ENCODE results near the gene CEMIP2. TPM values are rescaled to one million over a fixed set of nuclear protein-coding genes. Genes with fewer than 3 reads are reported as not detected.

The CEMIP2 gene
- total and polyA plus RNA-seq, 2 of the 13 experiments (the other 11 are each of a cell fraction or from before 2014, with no cell fraction given): 94.3 to 128 TPM

DNA sequence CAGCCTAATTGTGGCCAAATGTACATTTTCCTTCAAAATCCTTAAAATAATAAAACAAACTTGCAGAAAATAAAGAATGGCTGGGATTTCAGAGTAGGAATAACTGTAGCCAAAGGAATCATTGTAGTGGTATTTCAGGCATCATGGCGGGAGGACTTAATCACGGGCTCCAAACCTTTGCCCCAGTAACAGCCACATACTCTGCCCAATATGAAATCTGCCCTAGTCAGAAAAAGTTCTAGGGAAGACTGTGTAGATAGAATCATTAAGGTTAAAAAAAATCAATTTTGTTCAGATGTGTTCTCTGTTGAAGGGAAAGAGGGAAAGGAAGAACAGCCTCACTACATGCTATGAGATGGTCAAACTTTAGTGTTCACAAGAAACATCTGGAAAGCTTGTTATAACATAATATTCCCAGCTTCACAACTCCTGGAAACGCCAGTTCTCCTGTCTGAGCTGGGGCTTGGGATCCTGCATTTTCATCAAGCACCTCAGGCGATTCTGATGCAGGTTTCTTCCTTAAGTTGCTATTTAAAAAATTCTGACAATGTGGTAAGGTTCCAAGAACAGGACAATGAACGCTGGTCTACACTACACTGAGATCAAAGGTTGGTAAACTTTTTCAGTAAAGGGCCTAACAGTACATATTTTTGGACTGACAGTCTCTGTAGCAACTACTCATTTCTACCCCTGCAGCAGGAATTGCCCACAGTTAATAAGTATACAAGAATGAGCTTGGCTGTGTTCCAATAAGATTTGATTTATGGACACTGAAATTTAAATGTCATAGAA lies 87.9 kb downstream of the CEMIP2 start (continued):
- no peak for TF ChIP-seq ZNF274 (CRISPR knock-in tag; IDR thresholded peaks at IDR 0.05)
- TF ChIP-seq, protein P1, sequence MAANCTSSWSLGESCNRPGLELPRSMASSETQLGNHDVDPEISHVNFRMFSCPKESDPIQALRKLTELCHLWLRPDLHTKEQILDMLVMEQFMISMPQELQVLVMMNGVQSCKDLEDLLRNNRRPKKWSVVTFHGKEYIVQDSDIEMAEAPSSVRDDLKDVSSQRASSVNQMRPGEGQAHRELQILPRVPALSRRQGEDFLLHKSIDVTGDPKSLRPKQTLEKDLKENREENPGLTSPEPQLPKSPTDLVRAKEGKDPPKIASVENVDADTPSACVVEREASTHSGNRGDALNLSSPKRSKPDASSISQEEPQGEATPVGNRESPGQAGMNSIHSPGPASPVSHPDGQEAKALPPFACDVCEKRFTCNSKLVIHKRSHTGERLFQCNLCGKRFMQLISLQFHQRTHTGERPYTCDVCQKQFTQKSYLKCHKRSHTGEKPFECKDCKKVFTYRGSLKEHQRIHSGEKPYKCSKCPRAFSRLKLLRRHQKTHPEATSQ (CRISPR knock-in tag; IDR thresholded peaks at IDR 0.05; ENCODE audit: borderline replicate concordance): no peak
- TF ChIP-seq ZNF563 (CRISPR knock-in tag; IDR thresholded peaks at IDR 0.05): no peak
- TF ChIP-seq, protein P2, sequence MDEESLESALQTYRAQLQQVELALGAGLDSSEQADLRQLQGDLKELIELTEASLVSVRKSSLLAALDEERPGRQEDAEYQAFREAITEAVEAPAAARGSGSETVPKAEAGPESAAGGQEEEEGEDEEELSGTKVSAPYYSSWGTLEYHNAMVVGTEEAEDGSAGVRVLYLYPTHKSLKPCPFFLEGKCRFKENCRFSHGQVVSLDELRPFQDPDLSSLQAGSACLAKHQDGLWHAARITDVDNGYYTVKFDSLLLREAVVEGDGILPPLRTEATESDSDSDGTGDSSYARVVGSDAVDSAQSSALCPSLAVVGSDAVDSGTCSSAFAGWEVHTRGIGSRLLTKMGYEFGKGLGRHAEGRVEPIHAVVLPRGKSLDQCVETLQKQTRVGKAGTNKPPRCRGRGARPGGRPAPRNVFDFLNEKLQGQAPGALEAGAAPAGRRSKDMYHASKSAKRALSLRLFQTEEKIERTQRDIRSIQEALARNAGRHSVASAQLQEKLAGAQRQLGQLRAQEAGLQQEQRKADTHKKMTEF (CRISPR knock-in tag; IDR thresholded peaks at IDR 0.05): no peak; the same call in 1 of the 2 replicates
- TF ChIP-seq, protein P3, sequence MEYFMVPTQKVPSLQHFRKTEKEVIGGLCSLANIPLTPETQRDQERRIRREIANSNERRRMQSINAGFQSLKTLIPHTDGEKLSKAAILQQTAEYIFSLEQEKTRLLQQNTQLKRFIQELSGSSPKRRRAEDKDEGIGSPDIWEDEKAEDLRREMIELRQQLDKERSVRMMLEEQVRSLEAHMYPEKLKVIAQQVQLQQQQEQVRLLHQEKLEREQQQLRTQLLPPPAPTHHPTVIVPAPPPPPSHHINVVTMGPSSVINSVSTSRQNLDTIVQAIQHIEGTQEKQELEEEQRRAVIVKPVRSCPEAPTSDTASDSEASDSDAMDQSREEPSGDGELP (IDR thresholded peaks at IDR 0.05; ENCODE audit: borderline replicate concordance, low read depth): no peak
- no peak for TF ChIP-seq YEATS4 (CRISPR knock-in tag; IDR thresholded peaks at IDR 0.05; ENCODE audit: borderline replicate concordance)
- TF ChIP-seq SATB2 (CRISPR knock-in tag; IDR thresholded peaks at IDR 0.05): no peak
- no peak; the same call in 1 of the 2 replicates for TF ChIP-seq CHD4 (IDR thresholded peaks at IDR 0.05; ENCODE audit: borderline replicate concordance, low read length)
- no peak for TF ChIP-seq RBAK (CRISPR knock-in tag; IDR thresholded peaks at IDR 0.05)
- TF ChIP-seq GLI4 (CRISPR knock-in tag; IDR thresholded peaks at IDR 0.05; ENCODE audit: borderline replicate concordance): no peak
- peak; percentile 46; the same call in 1 of the 2 replicates for TF ChIP-seq MED1 (CRISPR knock-in tag; IDR thresholded peaks at IDR 0.05)
- TF ChIP-seq EZH2 (conservative IDR thresholded peaks at IDR 0.05; ENCODE audit: low read depth, low read length): no peak
- TF ChIP-seq ZNF496 (CRISPR knock-in tag; IDR thresholded peaks at IDR 0.05; ENCODE audit: insufficient replicate concordance): no peak
- TF ChIP-seq CCDC6 (CRISPR knock-in tag; IDR thresholded peaks at IDR 0.05): no peak
- TF ChIP-seq, protein P4, sequence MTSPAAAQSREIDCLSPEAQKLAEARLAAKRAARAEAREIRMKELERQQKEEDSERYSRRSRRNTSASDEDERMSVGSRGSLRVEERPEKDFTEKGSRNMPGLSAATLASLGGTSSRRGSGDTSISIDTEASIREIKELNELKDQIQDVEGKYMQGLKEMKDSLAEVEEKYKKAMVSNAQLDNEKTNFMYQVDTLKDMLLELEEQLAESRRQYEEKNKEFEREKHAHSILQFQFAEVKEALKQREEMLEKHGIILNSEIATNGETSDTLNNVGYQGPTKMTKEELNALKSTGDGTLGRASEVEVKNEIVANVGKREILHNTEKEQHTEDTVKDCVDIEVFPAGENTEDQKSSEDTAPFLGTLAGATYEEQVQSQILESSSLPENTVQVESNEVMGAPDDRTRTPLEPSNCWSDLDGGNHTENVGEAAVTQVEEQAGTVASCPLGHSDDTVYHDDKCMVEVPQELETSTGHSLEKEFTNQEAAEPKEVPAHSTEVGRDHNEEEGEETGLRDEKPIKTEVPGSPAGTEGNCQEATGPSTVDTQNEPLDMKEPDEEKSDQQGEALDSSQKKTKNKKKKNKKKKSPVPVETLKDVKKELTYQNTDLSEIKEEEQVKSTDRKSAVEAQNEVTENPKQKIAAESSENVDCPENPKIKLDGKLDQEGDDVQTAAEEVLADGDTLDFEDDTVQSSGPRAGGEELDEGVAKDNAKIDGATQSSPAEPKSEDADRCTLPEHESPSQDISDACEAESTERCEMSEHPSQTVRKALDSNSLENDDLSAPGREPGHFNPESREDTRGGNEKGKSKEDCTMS (CRISPR knock-in tag; conservative IDR thresholded peaks at IDR 0.05): no peak
- TF ChIP-seq, protein P5, sequence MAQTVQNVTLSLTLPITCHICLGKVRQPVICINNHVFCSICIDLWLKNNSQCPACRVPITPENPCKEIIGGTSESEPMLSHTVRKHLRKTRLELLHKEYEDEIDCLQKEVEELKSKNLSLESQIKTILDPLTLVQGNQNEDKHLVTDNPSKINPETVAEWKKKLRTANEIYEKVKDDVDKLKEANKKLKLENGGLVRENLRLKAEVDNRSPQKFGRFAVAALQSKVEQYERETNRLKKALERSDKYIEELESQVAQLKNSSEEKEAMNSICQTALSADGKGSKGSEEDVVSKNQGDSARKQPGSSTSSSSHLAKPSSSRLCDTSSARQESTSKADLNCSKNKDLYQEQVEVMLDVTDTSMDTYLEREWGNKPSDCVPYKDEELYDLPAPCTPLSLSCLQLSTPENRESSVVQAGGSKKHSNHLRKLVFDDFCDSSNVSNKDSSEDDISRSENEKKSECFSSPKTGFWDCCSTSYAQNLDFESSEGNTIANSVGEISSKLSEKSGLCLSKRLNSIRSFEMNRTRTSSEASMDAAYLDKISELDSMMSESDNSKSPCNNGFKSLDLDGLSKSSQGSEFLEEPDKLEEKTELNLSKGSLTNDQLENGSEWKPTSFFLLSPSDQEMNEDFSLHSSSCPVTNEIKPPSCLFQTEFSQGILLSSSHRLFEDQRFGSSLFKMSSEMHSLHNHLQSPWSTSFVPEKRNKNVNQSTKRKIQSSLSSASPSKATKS (CRISPR knock-in tag; IDR thresholded peaks at IDR 0.05): no peak
- TF ChIP-seq, protein P6, sequence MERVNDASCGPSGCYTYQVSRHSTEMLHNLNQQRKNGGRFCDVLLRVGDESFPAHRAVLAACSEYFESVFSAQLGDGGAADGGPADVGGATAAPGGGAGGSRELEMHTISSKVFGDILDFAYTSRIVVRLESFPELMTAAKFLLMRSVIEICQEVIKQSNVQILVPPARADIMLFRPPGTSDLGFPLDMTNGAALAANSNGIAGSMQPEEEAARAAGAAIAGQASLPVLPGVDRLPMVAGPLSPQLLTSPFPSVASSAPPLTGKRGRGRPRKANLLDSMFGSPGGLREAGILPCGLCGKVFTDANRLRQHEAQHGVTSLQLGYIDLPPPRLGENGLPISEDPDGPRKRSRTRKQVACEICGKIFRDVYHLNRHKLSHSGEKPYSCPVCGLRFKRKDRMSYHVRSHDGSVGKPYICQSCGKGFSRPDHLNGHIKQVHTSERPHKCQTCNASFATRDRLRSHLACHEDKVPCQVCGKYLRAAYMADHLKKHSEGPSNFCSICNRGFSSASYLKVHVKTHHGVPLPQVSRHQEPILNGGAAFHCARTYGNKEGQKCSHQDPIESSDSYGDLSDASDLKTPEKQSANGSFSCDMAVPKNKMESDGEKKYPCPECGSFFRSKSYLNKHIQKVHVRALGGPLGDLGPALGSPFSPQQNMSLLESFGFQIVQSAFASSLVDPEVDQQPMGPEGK (CRISPR knock-in tag; IDR thresholded peaks at IDR 0.05): no peak
